Measurements from ENCODE around the gene RUSC2.
A peak's percentile ranks its signal among the peaks of the same experiment; 100 is the strongest.

- TF ChIP-seq CTCF (IDR thresholded peaks at IDR 0.05 in 4 of 5, conservative IDR thresholded peaks at IDR 0.05 in 1 of 5), result peak in 1 of 5 experiments; percentile 1
- no peak for TF ChIP-seq POLR2A (IDR thresholded peaks at IDR 0.05)
Observed at GRCh38 chr9:35511453-35511852, 21.5 kb downstream of the RUSC2 start.
